A172 (cell line): ENCODE measurements around the gene SLAMF9. TPM values are rescaled to one million over a fixed set of nuclear protein-coding genes. Genes with fewer than 3 reads are reported as not detected.

Experiments used
- total RNA-seq: library from RNA; depleted of rRNA; stranded (reverse); fragments of >200 nt; shearing (Covaris generic); gene quantifications from 2 replicates; pipeline ENCODE4 v1.2.3, GENCODE V29; 2014; rRNA removed

The SLAMF9 gene
- total RNA-seq, 1 experiment from 2014 or later = not detected

Other genes starting within 250 kb of the SLAMF9 start
- not detected in 2 replicates for gene CRP, start 239.6 kb downstream of the SLAMF9 start, total RNA-seq
- 123 and 142 TPM in 2 replicates for gene DUSP23, start 173.3 kb downstream of the SLAMF9 start, total RNA-seq
- gene FCRL6, start 151.9 kb downstream of the SLAMF9 start, total RNA-seq = 0.24 TPM in 1 of 2 replicates, not detected in the other
- gene SLAMF8, start 127.4 kb downstream of the SLAMF9 start, total RNA-seq = 0.48 TPM in 1 of 2 replicates, not detected in the other
- not detected in 2 replicates for gene VSIG8, start 91.6 kb downstream of the SLAMF9 start, total RNA-seq
- 2.4 and 3.7 TPM in 2 replicates for gene CFAP45, start 54.1 kb downstream of the SLAMF9 start, total RNA-seq
- 734 and 929 TPM in 2 replicates for gene TAGLN2, start 28.7 kb downstream of the SLAMF9 start, total RNA-seq
- 0.89 and 1.6 TPM in 2 replicates for gene IGSF9, start 8.6 kb downstream of the SLAMF9 start, total RNA-seq
- gene PIGM, start 77.8 kb upstream of the SLAMF9 start, total RNA-seq = 11.4 and 12.8 TPM in 2 replicates
- gene KCNJ10, start 115.9 kb upstream of the SLAMF9 start, total RNA-seq = not detected in 2 replicates
- not detected in 2 replicates for gene KCNJ9, start 127.3 kb upstream of the SLAMF9 start, total RNA-seq
- 34.2 and 36.6 TPM in 2 replicates for gene IGSF8, start 144.4 kb upstream of the SLAMF9 start, total RNA-seq
- 0.22 and 0.84 TPM in 2 replicates for gene ATP1A2, start 161.5 kb upstream of the SLAMF9 start, total RNA-seq
- not detected in 2 replicates for gene ATP1A4, start 197.4 kb upstream of the SLAMF9 start, total RNA-seq
- gene CASQ1, start 236.3 kb upstream of the SLAMF9 start, total RNA-seq = 0.22 and 0.60 TPM in 2 replicates